IMR-90 (cell line): Measurements from ENCODE around the gene FAT1. TPM values are rescaled to one million over a fixed set of nuclear protein-coding genes. Genes with fewer than 3 reads are reported as not detected.

Experiments
- ATAC-seq: fragments of 200-7000 bp; cut with Tn5 transposase; 2 replicates; pipeline ENCODE4 v1.9.1; 2020; ENCODE audit warnings: low read depth, mild to moderate bottlenecking, moderate library complexity
- BruUV-seq: library from RNA; stranded (reverse); fragments of 400-500 nt; replicated peaks from 2 replicates; lab custom pipeline; 2021; lab: Mats Ljungman, UMichigan
- CTCF ChIA-PET: fragments of 300-600 bp; formaldehyde crosslinking; extraction: SDS; loops from one replicate; lab custom pipeline; 2021; ENCODE audit warnings: antibody characterized with exemption; lab: Yijun Ruan, JAX
- POLR2A ChIA-PET: fragments of 300-600 bp; sonication (Branson Sonifier 250); formaldehyde crosslinking; loops from one replicate; lab custom pipeline; 2022; ENCODE audit warnings: antibody characterized with exemption; ENCODE audit not compliant: unreplicated experiment; lab: Charles Lee
- DNase-seq: peaks from one replicate; pipeline ENCODE4 v3.0.0; 2013
- H2AFZ ChIP-seq: replicated peaks from 2 replicates; pipeline ENCODE3; 2013; ENCODE audit warnings: low read length, mild to moderate bottlenecking; ENCODE audit not compliant: poor library complexity
- H2AK5ac ChIP-seq: 2 replicates; pipeline ENCODE4 v1.6.1; 2013; ENCODE audit warnings: low read depth, low read length, inconsistent platforms
- H2AK9ac ChIP-seq: replicated peaks from 2 replicates; pipeline ENCODE3; 2013; ENCODE audit warnings: mild to moderate bottlenecking, low read depth, low read length, moderate library complexity; ENCODE audit not compliant: poor library complexity
- H2BK120ac ChIP-seq: 2 replicates; pipeline ENCODE4 v1.6.1; 2013; ENCODE audit warnings: low read depth, low read length, inconsistent platforms
- H2BK15ac ChIP-seq: 3 replicates; pipeline ENCODE4 v1.6.1; 2013; ENCODE audit warnings: low read depth, low read length, inconsistent platforms
- H2BK20ac ChIP-seq: 2 replicates; pipeline ENCODE4 v1.6.1; 2013; ENCODE audit warnings: low read depth, mild to moderate bottlenecking, inconsistent platforms, low read length, moderate library complexity
- H2BK5ac ChIP-seq: 2 replicates; pipeline ENCODE4 v1.6.1; 2013; ENCODE audit warnings: mild to moderate bottlenecking, low read depth, low read length, inconsistent platforms; ENCODE audit not compliant: poor library complexity, severe bottlenecking
- H3K14ac ChIP-seq: replicated peaks from 2 replicates; pipeline ENCODE4 v1.6.1; 2013; ENCODE audit warnings: low read depth, low read length, inconsistent platforms
- H3K18ac ChIP-seq: 2 replicates; pipeline ENCODE4 v1.6.1; 2013; ENCODE audit warnings: low read depth, low read length, control low read depth
- H3K23ac ChIP-seq: 2 replicates; pipeline ENCODE4 v1.6.1; 2013; ENCODE audit warnings: low read depth, low read length, inconsistent platforms
- H3K27ac ChIP-seq: 2 replicates; pipeline ENCODE4 v1.5.1; 2013; ENCODE audit warnings: mild to moderate bottlenecking, control low read depth, low read length; ENCODE audit not compliant: insufficient read depth
- H3K27me3 ChIP-seq: 2 replicates; pipeline ENCODE4 v1.6.1; 2013; ENCODE audit warnings: low read length; ENCODE audit not compliant: control insufficient read depth, insufficient read depth
- H3K36me3 ChIP-seq: 2 replicates; pipeline ENCODE4 v1.6.1; 2013; ENCODE audit warnings: low read length, mixed read lengths; ENCODE audit not compliant: control insufficient read depth, insufficient read depth
- H3K4ac ChIP-seq: 2 replicates; pipeline ENCODE4 v1.6.1; 2013; ENCODE audit warnings: low read depth, low read length, inconsistent platforms
- H3K4me1 ChIP-seq: 2 replicates; pipeline ENCODE4 v1.6.1; 2013; ENCODE audit warnings: low read length, mixed read lengths; ENCODE audit not compliant: control insufficient read depth, insufficient read depth
- H3K4me2 ChIP-seq: 2 replicates; pipeline ENCODE4 v1.6.1; 2013; ENCODE audit warnings: low read depth, mild to moderate bottlenecking, control low read depth, low read length, moderate library complexity
- H3K4me3 ChIP-seq: 2 replicates; pipeline ENCODE4 v1.5.1; 2013; ENCODE audit warnings: low read depth, mild to moderate bottlenecking, control low read depth, low read length, moderate library complexity; ENCODE audit not compliant: insufficient read depth
- H3K56ac ChIP-seq: 2 replicates; pipeline ENCODE4 v1.6.1; 2013; ENCODE audit warnings: low read length, inconsistent platforms; ENCODE audit not compliant: insufficient read depth; ENCODE audit errors: extremely low read depth
- H3K79me1 ChIP-seq, 2 experiments: 2 replicates each; pipeline ENCODE4 v1.6.1; 2013; ENCODE audit warnings: low read length in 2 of 2, inconsistent platforms in 1 of 2, low read depth in 1 of 2
- H3K9ac ChIP-seq: 2 replicates; pipeline ENCODE4 v1.6.1; 2013; ENCODE audit warnings: low read depth, low read length, control low read depth
- H3K9me1 ChIP-seq: 2 replicates; pipeline ENCODE4 v1.6.1; 2013; ENCODE audit warnings: low read length, inconsistent platforms; ENCODE audit not compliant: insufficient read depth
- H3K9me3 ChIP-seq: 2 replicates; pipeline ENCODE4 v1.6.1; 2013; ENCODE audit warnings: low read length; ENCODE audit not compliant: control insufficient read depth, insufficient read depth
- H4K20me1 ChIP-seq: 2 replicates; pipeline ENCODE4 v1.6.1; 2013; ENCODE audit warnings: low read length, inconsistent platforms; ENCODE audit not compliant: insufficient read depth
- H4K5ac ChIP-seq: 2 replicates; pipeline ENCODE4 v1.6.1; 2013; ENCODE audit warnings: mild to moderate bottlenecking, low read depth, low read length, control low read depth
- H4K8ac ChIP-seq, 2 experiments: 2 replicates each; pipeline ENCODE4 v1.6.1; 2013; ENCODE audit warnings: low read depth in 2 of 2, low read length in 2 of 2, control low read depth in 1 of 2, inconsistent platforms in 1 of 2
- H4K91ac ChIP-seq: 2 replicates; pipeline ENCODE4 v1.6.1; 2013; ENCODE audit warnings: low read depth, low read length, inconsistent platforms; ENCODE audit not compliant: insufficient read depth
- BHLHE40 ChIP-seq: fragments of 150-350 bp; IDR thresholded peaks from 2 replicates; pipeline ENCODE4 v1.6.1; 2016; ENCODE audit warnings: mild to moderate bottlenecking, low read depth, low read length
- ELK1 ChIP-seq: fragments of 150-350 bp; IDR thresholded peaks from 2 replicates; pipeline ENCODE4 v1.6.1; 2016; ENCODE audit warnings: low read depth, mild to moderate bottlenecking, low read length, moderate library complexity, borderline replicate concordance
- MAFK ChIP-seq: IDR thresholded peaks from 2 replicates; pipeline ENCODE4 v1.6.1; 2012; ENCODE audit warnings: low read depth, low read length, improper control_type of control experiment
- MAZ ChIP-seq: IDR thresholded peaks from 2 replicates; pipeline ENCODE4 v1.6.1; 2012; ENCODE audit warnings: low read depth, mild to moderate bottlenecking, low read length, improper control_type of control experiment, moderate library complexity, borderline replicate concordance
- MXI1 ChIP-seq: IDR thresholded peaks from 2 replicates; pipeline ENCODE4 v1.6.1; 2012; ENCODE audit warnings: low read depth, mild to moderate bottlenecking, low read length, moderate library complexity, borderline replicate concordance
- RFX5 ChIP-seq: IDR thresholded peaks from 2 replicates; pipeline ENCODE4 v1.8.0; 2012; ENCODE audit warnings: low read depth, mild to moderate bottlenecking, low read length, moderate library complexity
- SMC3 ChIP-seq: fragments of 150-350 bp; IDR thresholded peaks from 2 replicates; pipeline ENCODE4 v1.6.1; 2016; ENCODE audit warnings: low read depth, mild to moderate bottlenecking, antibody characterized with exemption, low read length, moderate library complexity
- WGBS, 2 experiments: methylation state at CpG; one replicate each; pipeline versions ENCODE4 v1.1.5 to v1.1.7; 2013; ENCODE audit warnings: missing lambda C conversion rate in 2 of 2; ENCODE audit not compliant: insufficient read length in 1 of 2; ENCODE audit errors: extremely low coverage in 2 of 2; 5-methylcytosine and 5-hydroxymethylcytosine counted together
- dilution Hi-C: fragments of 300-500 bp; cut with HindIII; formaldehyde crosslinking; loops from one replicate; pipeline ENCODE4 v1.14.3; 2018; ENCODE audit warnings: low sequenced_read_pairs; ENCODE audit not compliant: unreplicated experiment
- in situ Hi-C: fragments of 300-500 bp; cut with MboI; formaldehyde crosslinking; loops from 3 replicates; pipeline ENCODE4 v1.14.3; 2019; ENCODE audit warnings: low sequenced_read_pairs, inconsistent platforms, mixed read lengths
- intact Hi-C: fragments of 100-400 bp; cut with micrococcal nuclease; formaldehyde crosslinking; loops from 2 replicates; pipeline ENCODE4 v1.10.0; 2022
- polyA plus RNA-seq, 3 experiments: library from polyadenylated mRNA; depleted of rRNA; stranded (reverse); fragments of >200 nt; gene quantifications; 2 replicates each; pipeline ENCODE4 v1.2.3, GENCODE V29; 2012; ENCODE audit warnings: low replicate concordance in 1 of 3
- total RNA-seq: library from RNA; depleted of rRNA; stranded (reverse); fragments of >200 nt; gene quantifications from 2 replicates; pipeline ENCODE4 v1.2.3, GENCODE V29; 2012

Gene FAT1
- total and polyA plus RNA-seq, 2 of the 4 experiments (the other 2 are of a cell fraction), result 156 to 519 TPM

GRCh38 chr4:186570193-186570996 is 153.3 kb downstream of the FAT1 start (continued):
- TF ChIP-seq MAFK, result no peak

- Histone ChIP-seq H3K27me3 (no peaks in the 10 kb centered on the region), H4K20me1 (no peaks in the 10 kb centered on the region), H2BK15ac (no peak overlapping the region), H3K9me3 (no peaks in the 10 kb centered on the region), H3K4me3 (peak overlapping the region; percentile 36; the same call in 1 of the 2 replicates), H4K91ac (no peak overlapping the region), H3K23ac (peak overlapping the region; percentile 41; the same call in 1 of the 2 replicates), H3K4ac (peak overlapping the region; percentile 10; the same call in 1 of the 2 replicates), H4K8ac (0 out of 4 replicates have a peak overlapping the region, but pooled peaks of 1 of the 2 experiments have one; percentile 19), H2BK5ac (no peak overlapping the region), H3K4me1 (peaks cover 3% of the 10 kb centered on the region), H3K56ac (no peak overlapping the region), H2AK5ac (no peak overlapping the region), H3K9ac (peak overlapping the region; percentile 30; the same call in 1 of the 2 replicates), H3K79me1 (no peaks in the 10 kb centered on the region; a peak in 1 of 4 replicates), H3K36me3 (no peaks in the 10 kb centered on the region), H2AFZ (peak overlapping the region; percentile 72), H3K4me2 (peak overlapping the region; percentile 65), H3K9me1 (peaks cover 3% of the 10 kb centered on the region; the same call in 1 of the 2 replicates), H2BK20ac (no peak overlapping the region), H3K18ac (no peak overlapping the region), H4K5ac (no peak overlapping the region), H2BK120ac (no peak overlapping the region), H3K14ac (peak overlapping the region; percentile 14; the same call in 1 of the 2 replicates), H3K27ac (no peak overlapping the region), H2AK9ac (no peak overlapping the region)
- TF ChIP-seq MXI1, result no peak
- no peak for TF ChIP-seq RFX5
- no peak for TF ChIP-seq ELK1
- TF ChIP-seq SMC3, result no peak
- no peak for TF ChIP-seq MAZ
- TF ChIP-seq BHLHE40, result no peak
- BruUV-seq, result no TSS peak
- WGBS, 2 experiments, result no CpG with 5 or more reads among the region's 10 CpGs
- ChIA-PET POLR2A (no interaction called here), CTCF (no interaction called here)
- ATAC-seq (no peak; the same call in 1 of the 2 replicates), DNase-seq (no peak)
- intact Hi-C loops, result no loop called here
- dilution Hi-C loops, result no loop called here
- in situ Hi-C loops, result no loop called here
These were observed 154.0 kb downstream of the FAT1 start for GRCh38 chr4:186569533-186570192.
